ENCODE measurements around the gene TSLP.

The TSLP gene

GRCh38 chr5:111095982-111096381, 24.5 kb downstream of the TSLP start:
- no peak for DNase-seq

- DNase-seq, result no peak
Measured at GRCh38 chr5:111099058-111099778, 27.7 kb downstream of the TSLP start.

- no peak for DNase-seq
Measured at GRCh38 chr5:111106320-111106948, 34.9 kb downstream of the TSLP start.

- no peak for DNase-seq
Measured at GRCh38 chr5:111107371-111107770, 35.9 kb downstream of the TSLP start.

GRCh38 chr5:111111956-111112355, 40.4 kb downstream of the TSLP start:
- DNase-seq, result no peak

- DNase-seq, result no peak
Measured at GRCh38 chr5:111113678-111114077, 42.2 kb downstream of the TSLP start.

- DNase-seq, result no peak
Measured at GRCh38 chr5:111115229-111115628, 43.7 kb downstream of the TSLP start.

- DNase-seq, result no peak
Measured at GRCh38 chr5:111116550-111116949, 45.0 kb downstream of the TSLP start.

- DNase-seq, result no peak
Measured at GRCh38 chr5:111117136-111117535, 45.6 kb downstream of the TSLP start.

- DNase-seq, result no peak
Measured at GRCh38 chr5:111119221-111119620, 47.7 kb downstream of the TSLP start.

GRCh38 chr5:111119856-111120255, 48.3 kb downstream of the TSLP start:
- DNase-seq, result no peak

- no peak for DNase-seq
Measured at GRCh38 chr5:111120911-111121310, 49.4 kb downstream of the TSLP start.

GRCh38 chr5:111121926-111122325, 50.4 kb downstream of the TSLP start:
- no peak for DNase-seq

- no peak for DNase-seq
Measured at GRCh38 chr5:111122398-111122797, 50.9 kb downstream of the TSLP start.

GRCh38 chr5:111124793-111125192, 53.3 kb downstream of the TSLP start:
- no peak for DNase-seq

- no peak for DNase-seq
Measured at GRCh38 chr5:111126896-111127295, 55.4 kb downstream of the TSLP start.
